HTR-8/SVneo (cell line): ENCODE results near the gene TMED3.
A peak's percentile ranks its signal among the peaks of the same experiment; 100 is the strongest.
"Not testable (repeated sequence)": the region's sequence is repeated elsewhere in the genome, so short reads cannot be mapped to it uniquely, and the experiment has no call there.

Experiments
- DNase-seq: peaks from one replicate; pipeline ENCODE4 v3.0.0; 2011; ENCODE audit warnings: low spot score, mixed read lengths; ENCODE audit not compliant: insufficient read length
- FAIRE-seq: peaks from 2 replicates; lab custom pipeline; 2011; peaks lifted over from hg19 to GRCh38; lab: Jason Lieb, UNC

TMED3 gene

DNA sequence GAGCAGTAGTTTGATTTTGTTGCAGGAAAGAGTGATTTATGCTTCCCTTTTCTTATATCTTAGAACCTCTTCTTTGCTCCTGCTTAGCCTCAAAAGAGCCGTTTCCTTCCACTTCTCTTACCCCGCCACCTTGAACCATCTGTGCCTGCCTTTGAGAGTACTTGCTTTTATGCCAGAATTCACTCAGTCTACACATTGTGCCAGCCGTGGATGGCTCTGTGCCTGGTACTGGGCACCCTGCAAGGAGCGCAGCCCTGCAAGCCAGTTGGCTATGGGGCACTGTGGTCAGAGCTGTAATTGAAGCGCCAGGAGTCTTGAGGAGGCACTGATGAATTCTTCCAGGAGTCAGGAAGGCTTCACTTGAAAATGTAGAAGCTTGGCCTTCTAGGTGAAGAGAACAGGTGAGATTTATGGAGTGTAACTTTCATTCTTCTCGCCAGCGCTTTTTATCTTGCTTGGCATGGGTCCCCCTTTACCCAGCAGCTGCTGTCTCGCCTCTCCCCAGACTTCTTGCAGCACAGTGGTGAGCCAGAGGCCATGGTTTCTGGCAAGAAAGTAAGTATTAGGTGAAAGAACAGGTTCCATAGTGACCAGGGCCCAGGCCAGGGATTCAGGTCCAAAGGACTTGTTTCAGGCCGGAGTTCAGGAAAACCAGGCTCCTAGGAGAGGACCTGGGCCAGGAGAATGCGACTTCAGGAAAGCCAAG, 4.9 kb downstream of the TMED3 start:
- no peak for FAIRE-seq

DNA sequence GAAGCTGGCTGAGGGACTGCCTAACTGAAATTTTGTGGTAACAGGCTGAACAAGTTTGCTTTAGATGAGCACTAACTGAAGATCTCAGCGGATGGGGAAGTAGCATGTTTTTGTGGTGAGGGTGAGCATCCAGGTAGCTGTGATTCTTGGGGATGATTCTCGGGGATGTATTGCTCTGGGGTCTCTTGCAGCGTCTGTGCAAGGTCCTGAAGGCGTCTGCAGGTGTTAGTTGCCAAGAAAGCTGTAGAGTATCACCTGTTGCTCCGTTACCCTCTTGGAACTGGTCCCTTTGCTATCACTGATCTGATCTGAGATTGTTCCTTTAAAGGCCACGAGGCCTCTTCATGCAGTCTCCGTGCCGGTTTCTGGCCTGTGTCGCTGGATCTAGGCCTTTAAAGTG, 6.0 kb downstream of the TMED3 start:
- no peak for FAIRE-seq
- no peak for DNase-seq

More for the DNA sequence above, 4.9 kb downstream of the TMED3 start:
- no peak for DNase-seq

DNA sequence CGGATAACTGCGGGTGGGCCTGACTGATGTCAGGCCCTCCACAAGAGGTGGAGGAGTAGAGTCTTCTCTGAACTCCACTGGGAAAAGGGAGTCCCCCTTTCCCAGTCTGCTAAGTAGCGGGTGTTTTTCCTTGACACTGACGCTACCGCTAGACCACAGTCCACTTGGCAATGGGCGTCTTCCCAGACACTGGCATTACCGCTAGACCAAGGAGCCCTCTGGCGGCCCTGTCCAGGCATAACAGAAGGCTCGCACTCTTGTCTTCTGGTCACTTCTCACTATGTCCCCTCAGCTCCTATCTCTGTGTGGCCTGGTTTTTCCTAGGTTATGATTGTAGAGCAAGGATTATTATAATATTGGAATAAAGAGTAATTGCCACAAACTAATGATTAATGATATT, 9.1 kb downstream of the TMED3 start:
- not testable (repeated sequence) for FAIRE-seq, DNase-seq

DNA sequence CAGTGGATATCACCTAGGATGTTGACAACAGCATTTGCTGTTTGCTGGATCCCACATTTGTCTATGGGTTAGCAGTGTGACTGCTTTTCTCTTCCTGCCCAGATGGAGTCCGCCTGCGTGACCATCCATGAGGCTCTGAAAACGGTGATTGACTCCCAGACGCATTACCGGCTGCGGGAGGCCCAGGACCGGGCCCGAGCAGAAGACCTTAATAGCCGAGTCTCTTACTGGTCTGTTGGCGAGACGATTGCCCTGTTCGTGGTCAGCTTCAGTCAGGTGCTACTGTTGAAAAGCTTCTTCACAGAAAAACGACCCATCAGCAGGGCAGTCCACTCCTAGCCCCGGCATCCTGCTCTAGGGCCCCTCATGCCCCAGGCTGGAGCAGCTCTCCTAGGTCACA, 11.0 kb downstream of the TMED3 start:
- no peak for FAIRE-seq
- no peak for DNase-seq

DNA sequence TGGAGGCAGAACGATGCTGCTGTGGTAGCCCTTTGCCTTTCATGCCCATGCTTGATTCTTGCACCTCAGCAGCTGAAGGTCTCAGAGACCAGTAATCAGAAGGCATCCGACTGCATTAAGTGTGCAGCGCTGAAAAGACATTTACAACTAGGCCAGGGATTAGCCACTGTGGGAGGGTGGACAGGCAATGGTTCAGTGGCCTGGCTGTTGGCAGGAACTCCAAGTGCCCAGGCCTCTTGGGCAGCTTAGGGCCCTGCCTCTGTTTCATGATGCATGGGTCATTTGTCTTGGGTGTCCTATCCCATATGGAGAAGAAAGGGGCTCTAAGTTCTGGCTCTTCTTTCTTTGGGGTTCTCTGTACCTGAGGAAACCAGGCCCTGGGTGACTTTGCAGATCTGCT, 11.4 kb downstream of the TMED3 start:
- FAIRE-seq = no peak
- no peak for DNase-seq

DNA sequence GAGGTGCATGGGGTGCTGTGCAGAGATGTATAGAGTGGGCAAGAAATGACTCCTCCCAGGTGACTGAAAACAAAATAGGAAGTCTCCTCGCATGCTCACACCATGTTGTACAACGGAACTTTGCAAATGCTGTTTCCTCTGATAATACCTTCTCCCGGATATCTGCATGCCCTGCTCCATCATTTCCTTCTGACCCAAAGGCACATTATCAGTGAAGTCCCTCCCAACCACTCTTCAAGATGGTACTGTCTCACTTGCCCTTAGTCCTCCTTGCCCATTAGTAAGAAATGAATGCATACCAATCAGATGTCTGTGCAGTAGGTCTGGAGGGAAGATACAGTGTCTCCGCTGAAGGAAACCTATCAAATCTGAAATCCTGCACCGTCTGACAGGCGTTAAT, 12.0 kb downstream of the TMED3 start:
- FAIRE-seq (no peak), DNase-seq (no peak)

DNA sequence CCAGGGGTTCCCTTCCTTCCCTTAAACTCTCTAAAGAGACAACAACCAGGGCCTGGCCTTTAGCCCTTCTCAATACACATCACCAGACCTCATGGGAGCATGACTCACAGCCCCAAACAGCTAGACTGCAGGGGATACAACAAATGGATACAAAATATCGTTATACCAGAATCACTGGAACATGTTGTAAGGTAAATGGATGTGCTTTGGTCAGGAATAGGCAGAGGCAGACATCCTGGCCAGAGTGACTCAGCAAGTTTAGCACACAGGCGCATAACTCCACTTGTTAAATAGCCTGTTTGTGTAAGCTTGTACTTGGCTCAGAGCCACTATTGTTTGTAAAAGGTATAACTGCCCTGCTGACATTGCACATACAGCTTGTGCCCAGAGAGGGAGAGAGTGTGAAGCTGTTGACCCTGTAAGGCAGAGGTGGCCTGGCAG, 18.3 kb downstream of the TMED3 start:
- DNase-seq (no peak), FAIRE-seq (peak; percentile 23)

DNA sequence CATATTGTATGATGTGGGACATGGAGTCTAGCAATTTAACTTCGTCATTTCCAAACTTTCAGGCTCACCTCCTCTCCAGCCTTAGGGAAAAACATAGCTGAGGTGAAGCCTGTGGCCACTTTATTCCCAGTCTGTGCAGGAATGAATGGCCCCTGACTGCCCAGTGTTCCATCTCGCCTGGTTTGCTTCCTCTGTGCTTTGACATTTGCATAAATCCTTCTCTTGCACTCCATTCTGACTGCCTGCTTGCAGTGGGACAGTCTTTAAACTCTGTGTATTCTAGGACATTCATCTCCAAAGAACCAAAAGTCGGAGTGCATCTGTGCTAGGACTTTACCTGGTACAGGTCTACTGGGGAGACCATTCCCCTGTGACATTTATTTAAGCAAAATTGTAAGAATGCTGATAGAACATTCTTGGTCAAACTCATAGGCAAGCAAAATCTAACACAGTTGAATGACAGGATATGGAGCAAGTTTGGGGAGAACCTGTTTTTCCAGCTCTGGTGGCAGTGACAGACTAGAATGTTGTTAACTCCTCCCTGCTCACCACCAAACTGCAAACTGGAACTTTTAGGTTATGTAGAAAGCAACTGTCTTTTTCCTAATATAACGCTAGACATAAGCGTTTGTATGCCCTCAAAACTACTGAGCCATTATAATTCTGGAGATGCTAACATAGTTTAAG, 22.1 kb downstream of the TMED3 start:
- DNase-seq (no peak), FAIRE-seq (no peak)

DNA sequence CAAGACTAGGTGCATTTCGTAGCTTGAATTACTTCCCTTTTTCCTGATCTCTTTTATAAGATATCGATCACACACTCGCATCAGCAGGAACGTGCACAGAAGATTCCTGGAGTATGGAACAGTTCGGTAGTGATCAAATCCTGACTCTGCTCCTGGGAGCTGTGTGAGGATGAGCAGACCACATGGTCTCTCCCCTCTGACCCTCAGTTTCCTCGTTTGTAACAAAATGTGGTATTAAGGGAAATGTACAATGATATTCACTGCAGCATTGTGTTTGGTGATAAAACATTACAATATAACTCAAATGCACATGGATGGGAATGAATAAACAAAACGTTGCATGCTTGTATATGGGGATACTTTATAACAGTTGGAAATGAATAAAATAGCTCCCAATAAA, 26.7 kb downstream of the TMED3 start:
- DNase-seq = no peak
- no peak for FAIRE-seq

DNA sequence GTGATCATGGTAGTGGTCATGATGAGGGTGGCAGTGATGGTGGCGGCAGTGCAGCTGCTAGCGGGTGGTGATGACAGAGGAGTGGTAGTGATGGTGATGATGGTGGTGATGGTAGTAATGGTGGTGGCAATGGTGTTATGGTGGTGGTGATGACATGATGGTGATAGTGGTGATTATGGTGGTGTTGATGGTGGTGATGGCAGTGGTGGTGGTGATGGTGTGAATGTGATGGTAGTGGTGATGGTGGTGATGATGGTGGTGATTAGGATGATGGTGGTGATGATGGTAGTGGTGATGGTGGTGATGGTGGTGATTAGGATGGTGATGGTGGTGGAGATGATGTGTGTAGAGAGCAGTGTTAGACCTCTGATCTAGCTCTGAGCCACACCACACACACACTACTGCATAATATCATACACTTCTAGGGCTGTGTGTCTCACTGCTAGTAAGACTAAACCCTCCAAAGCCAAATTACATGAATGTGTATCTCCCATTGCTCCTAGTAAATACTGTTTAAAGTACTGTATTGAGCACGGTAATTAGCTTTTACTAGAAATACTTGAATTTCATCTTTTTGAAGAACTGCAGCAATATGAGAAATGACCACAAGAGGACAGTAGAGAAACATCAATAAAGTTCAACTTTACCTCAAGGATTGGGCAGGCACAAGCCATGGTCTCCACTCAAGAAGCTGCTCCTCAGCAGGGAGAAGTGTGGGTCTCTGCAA, 28.8 kb downstream of the TMED3 start:
- FAIRE-seq (peak; percentile 83), DNase-seq (peak; percentile 35)

DNA sequence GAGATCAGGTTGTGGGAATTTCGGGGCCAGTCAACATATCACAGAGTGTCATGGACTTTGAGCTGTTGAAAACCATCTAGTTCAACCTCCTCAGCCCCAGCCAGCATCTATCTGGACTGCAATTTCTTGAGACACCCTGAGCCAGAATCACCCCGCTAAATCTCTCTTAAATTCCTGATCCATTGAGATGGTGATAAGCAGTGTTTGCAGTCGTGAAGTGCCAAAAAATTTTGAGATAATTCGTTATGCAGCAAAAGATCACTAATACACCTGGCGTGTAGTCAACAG, 29.3 kb downstream of the TMED3 start:
- FAIRE-seq = no peak

DNA sequence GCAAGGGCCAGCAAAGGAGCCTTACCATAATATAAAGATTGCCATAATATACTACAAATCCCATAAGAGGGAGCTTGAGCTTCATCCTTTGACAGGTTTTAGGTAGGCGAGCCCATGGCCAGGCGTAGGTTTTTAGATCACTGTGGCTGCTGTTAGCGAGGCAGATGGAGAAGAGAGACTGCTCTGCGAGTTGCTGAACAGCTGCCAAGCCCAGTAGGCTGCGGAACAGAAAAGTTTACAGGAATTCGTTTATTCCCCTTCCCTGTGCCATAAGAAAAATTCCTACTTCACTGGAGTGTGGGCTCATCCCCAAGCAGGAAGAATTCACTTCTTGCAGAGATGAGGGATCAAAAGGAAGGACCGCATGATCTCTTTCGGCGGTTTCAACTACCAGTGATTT, 30.5 kb downstream of the TMED3 start:
- no peak for FAIRE-seq

More for the DNA sequence above, 29.3 kb downstream of the TMED3 start:
- DNase-seq = no peak

DNA sequence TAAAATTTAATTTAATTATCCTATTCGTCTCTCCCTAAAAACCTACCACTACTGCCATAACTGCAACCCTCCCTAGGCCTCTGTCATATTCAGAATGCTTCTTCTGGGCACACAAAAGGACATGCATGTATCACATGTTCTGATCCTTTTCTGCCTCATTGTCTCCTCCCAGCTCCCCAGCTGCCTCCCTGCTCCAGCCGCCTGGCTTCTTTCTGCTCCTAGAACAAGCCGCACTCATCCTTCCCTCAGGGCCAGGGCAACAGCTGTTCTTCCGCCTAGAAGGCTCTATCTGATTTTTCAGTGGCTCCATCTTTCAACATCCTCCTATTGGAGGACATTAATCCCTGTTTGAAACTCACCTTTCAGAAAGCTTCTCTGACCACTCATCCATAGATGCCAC, 38.6 kb downstream of the TMED3 start:
- FAIRE-seq (no peak), DNase-seq (no peak)

More for the DNA sequence above, 30.5 kb downstream of the TMED3 start:
- no peak for DNase-seq

DNA sequence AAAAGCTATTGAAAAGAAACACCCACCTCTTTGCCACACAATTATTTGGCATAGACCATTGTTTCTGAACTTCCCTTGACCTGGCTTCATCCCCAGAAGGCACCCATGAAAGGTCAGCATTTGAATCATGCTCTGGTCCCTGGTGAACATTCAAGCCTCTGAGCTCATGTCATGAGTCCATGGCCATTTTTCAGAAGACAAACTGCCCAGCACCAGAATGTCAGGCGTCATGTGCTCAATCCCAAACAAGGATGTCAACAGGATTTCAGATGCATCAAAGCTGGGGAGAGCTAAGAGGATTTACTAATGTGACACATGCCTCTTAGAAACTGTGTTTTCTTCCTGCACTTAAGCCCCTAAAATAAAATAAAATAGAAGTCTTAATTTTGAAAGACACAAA, 41.3 kb downstream of the TMED3 start:
- FAIRE-seq (no peak), DNase-seq (no peak)

DNA sequence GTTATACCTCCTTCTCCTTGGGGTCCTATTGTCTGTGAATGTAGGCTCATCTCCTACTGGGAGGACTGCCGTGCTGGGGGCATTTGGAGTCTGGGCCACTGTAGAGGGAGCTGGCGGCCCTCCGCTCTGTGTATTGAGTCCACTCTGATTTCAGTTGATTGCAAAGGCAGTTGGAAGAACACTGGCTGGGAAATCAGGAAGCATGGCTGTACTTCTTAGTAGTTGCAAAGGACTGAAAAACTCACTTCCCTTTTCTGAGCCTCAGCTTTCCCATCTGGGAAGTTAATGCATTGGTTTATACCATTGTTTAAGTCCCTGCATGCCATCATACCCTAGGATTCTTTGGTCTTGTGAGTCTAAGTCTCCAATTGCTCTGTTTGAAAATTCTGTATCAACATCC, 46.7 kb downstream of the TMED3 start:
- DNase-seq (no peak), FAIRE-seq (no peak)

DNA sequence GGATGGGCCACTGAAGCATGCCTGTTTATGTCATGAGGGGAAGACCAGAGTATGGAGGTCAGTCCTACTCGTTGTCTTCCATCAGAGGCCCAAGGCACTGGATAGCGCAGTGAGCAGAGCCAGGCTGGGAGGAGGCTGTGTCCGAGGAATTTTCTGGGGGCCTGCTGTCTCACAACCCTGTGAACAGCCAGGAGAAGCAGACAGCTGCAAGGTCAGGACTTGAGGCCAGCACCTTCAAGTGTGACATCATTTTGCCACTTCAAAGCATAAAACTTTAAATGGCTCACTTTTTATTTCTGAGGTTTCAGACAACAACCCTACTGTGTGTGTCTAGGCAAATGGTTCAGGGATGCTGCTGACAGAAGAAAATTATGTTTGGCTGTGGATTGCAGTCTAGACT, 47.2 kb downstream of the TMED3 start:
- FAIRE-seq (no peak), DNase-seq (no peak)

DNA sequence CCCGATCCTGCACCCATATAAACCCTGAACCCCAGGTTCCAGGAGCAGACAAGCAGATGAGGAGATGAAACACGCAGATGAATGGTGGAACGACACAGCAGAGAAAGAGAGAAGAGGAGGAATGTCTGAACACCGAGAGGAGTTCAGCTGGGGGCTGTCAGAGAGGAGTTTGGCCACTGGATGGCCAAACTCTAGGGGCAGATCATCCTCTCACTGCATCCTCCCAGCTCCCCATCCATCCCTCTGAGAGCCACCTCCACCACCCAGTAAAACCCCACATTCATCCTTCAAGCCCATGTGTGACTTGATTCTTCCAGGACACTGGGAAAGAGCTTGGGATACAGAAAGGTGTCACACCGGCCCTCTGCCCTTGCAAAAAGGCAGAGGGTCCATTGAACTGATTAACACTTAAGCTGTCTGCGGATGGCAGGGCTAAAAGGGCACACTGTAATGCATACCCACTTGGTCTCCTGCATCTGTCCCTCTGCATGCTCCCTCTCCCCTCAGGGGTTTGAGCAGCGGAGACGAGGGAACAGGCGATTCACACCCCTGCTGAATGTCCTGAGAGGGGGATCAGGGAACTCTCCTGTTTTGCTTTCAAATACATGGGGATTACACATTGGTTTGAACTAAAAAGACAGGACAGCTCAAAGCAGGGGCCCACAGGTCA, 53.8 kb downstream of the TMED3 start:
- DNase-seq (no peak), FAIRE-seq (no peak)

DNA sequence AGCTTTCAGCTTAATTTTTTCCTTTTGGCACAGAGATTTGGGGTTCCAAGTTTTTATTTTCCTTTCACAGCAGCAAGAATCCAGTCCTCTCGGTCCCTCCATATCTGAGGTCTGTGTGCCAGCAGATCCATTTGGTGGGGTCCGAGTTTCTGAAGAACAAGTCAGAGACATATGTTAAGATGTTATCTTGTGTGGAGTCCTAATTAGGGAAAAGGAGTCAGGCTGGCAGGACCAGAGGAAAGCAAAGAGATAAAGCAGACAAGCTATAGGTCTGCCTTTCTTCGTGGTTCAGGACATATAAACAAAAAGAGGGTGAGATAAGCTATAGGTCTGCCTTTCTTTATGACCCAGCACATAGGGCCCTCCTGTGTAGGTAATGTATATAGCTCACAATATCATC, 54.9 kb downstream of the TMED3 start:
- no peak for FAIRE-seq
- DNase-seq = no peak

DNA sequence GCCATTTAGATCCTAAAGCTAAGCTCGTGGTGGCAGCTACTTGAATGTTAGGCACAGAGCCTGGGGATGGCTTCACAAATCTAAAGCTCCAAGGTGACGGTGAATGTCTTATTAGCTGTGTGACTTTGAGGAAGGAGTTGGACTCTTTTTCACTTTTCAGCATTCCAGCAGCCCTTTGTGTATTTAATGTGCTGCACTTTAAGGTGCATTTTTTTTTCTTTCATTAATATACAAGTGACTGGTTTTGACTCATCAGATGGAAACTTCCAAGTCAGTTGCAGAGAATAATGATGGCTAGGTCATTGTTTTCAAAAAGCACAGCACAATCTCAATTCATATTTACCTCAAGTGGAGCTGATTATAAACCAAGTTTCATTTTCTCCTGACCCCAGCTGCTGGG, 55.8 kb downstream of the TMED3 start:
- no peak for DNase-seq

DNA sequence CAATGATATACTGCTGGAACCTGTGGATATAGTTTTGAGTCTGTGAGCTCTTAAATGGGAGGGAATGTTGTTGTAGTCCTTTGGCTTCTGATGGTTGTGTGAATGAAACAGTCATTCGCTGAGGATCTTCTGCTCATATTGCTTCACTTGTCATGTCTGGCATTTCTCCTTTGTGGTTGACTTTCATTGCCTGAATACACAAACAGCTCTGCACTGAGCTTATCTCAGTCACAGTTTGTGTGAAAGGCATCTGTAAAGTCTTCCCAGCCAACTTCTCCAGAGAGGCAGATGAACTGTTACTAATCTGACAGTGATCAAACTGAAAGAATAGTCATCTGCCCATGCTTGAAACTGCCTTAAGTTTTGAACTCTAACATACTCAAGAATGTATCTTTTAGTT, 59.8 kb downstream of the TMED3 start:
- DNase-seq = no peak
- no peak for FAIRE-seq

More for the DNA sequence above, 55.8 kb downstream of the TMED3 start:
- FAIRE-seq = no peak

DNA sequence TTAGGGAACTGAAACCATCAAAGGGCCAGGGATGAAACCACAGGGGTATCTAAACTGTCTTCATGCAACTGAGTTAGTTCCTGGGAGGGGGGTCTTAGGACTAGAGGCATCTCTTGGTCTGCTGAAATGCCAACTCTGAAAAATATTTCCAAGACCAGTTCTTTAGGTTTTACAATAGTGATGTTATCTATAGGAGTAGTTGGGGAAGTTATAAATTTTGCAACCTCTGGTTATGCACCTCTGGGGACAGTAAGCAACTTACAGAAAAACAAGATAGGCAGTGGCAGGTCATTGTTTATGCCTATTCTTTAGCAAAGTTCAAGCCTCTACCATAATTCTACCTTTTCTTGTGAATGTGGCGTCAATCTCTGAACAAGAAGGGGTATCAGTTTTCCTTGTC, 60.7 kb downstream of the TMED3 start:
- FAIRE-seq (no peak), DNase-seq (no peak)
